ENCODE measurements around the gene ZNF783. TPM values are rescaled to one million over a fixed set of nuclear protein-coding genes. Genes with fewer than 3 reads are reported as not detected.

Gene ZNF783
- total and polyA plus RNA-seq, 2 donors (not counting 1 experiment from before 2014, with no cell fraction given) = 38.1 to 43.8 TPM

DNA sequence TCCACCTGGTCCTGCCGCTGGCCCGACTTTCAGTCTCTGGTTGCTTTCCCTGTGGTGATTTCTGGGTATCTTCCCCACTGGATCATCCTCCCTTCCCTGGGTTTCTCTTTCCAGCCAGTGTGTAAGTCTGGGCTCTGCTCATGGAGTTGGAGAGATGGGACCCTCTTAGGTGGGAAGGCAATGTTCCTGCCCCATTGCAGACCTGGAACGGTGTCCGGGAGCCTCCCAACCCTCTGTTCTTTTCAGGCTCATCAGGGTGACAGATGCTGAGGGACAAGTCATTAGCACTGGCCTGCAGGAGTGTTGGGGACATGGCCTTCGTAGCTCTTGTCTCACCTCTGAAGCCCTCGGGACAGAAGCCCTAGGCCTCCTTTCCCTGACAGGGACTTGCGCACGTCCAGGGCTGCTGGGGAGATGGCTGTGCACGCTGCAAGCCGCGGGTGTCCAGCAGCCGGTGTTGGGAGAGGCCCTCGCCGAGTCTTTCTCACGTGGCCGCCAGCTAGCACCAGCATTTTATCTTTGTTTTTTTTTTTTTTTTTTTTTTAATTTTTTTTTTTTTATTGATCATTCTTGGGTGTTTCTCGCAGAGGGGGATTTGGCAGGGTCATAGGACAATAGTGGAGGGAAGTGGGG lies 17.2 kb downstream of the ZNF783 start:
- peaks cover 11% of the 10 kb centered on the region for H4K20me1 ChIP-seq (ENCODE audit: control insufficient read depth, insufficient read depth, low read length, poor library complexity, severe bottlenecking)
- H3K79me2 ChIP-seq (ENCODE audit: control insufficient read depth, insufficient read depth, low read length) = peaks cover 10% of the 10 kb centered on the region
- no peaks in the 10 kb centered on the region for H3K9me3 Mint-ChIP-seq (ENCODE audit: insufficient read depth)
- 92% methylated on average over 10 of the region's 17 CpGs for WGBS (ENCODE audit: insufficient coverage)
- ChIA-PET CTCF (no interaction called here), POLR2A (no interaction called here)
- no peak overlapping the region for H3K4me3 Mint-ChIP-seq
- no peak overlapping the region for H2AFZ ChIP-seq (ENCODE audit: insufficient read depth, low read depth, low read length, poor library complexity, severe bottlenecking)
- H3K27ac ChIP-seq (ENCODE audit: low read length in 2 of 2) = no peak overlapping the region
- no peak overlapping the region for H3K27ac Mint-ChIP-seq
- H3K9ac ChIP-seq (ENCODE audit: low read length) = no peak overlapping the region
- intact Hi-C loops (cut with micrococcal nuclease) = no loop called here
- no peak overlapping the region for H3K4me2 ChIP-seq (replicated peaks; ENCODE audit: low read depth, low read length, poor library complexity, severe bottlenecking)
- H3K27me3 Mint-ChIP-seq = no peaks in the 10 kb centered on the region
- H3K4me3 ChIP-seq (ENCODE audit: control extremely low read depth in 1 of 5, extremely low read depth in 1 of 5, insufficient read depth in 1 of 5, low read depth in 2 of 5, low read length in 4 of 5) = no peak overlapping the region
- no peak for DNase-seq
- TF ChIP-seq EZH2 (IDR thresholded peaks at IDR 0.05; ENCODE audit: borderline replicate concordance, insufficient read depth, low read depth, low read length, poor library complexity, severe bottlenecking) (no peak), CTCF (IDR thresholded peaks at IDR 0.05) (no peak)
- peaks cover 3 to 48% of the 10 kb centered on the region in 2 experiments for H3K36me3 ChIP-seq (replicated peaks in 1 of 2; ENCODE audit: control extremely low read depth in 1 of 2, control insufficient read depth in 1 of 2, extremely low read depth in 1 of 2, insufficient read depth in 2 of 2, low read length in 1 of 2)
- peaks cover under 1 to 2% of the 10 kb centered on the region in 2 donors for H3K4me1 ChIP-seq (ENCODE audit: control insufficient read depth in 2 of 2, insufficient read depth in 2 of 2, low read length in 2 of 2)
- peaks cover 3% of the 10 kb centered on the region for H3K4me1 Mint-ChIP-seq
- no peak for ATAC-seq (ENCODE audit: low read depth)
- H3K9me3 ChIP-seq (ENCODE audit: control extremely low read depth in 1 of 3, control insufficient read depth in 2 of 3, insufficient read depth in 1 of 3, low read length in 2 of 3) = no peaks in the 10 kb centered on the region
- no peaks in the 10 kb centered on the region for H3K27me3 ChIP-seq (replicated peaks in 1 of 4; ENCODE audit: control extremely low read depth in 1 of 4, control insufficient read depth in 3 of 4, insufficient read depth in 4 of 4, low read length in 3 of 4)

DNA sequence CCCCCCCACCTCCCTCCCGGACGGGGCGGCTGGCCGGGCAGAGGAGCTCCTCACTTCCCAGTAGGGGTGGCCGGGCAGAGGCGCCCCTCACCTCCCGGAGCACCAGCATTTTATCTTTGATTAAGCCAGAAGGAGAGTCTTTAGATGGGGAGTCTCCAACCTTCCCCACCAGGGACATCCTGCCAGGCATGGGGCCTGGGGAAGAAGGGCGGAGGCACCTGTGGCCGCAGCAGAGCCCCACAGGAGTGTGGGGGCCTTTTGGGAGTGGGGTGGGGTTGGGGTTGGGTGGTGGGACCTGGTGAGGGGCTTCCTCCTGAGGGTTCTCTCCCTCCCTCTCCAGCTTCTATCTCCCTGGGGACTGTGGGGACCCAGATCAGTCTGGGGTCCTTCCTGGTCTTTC lies 18.2 kb downstream of the ZNF783 start:
- CTCF ChIA-PET = no interaction called here
- Mint-ChIP-seq H3K9me3 (ENCODE audit: insufficient read depth) (no peaks in the 10 kb centered on the region), H3K27me3 (no peaks in the 10 kb centered on the region), H3K4me1 (peaks cover 12% of the 10 kb centered on the region), H3K4me3 (no peak overlapping the region), H3K27ac (no peak overlapping the region)
- no peak for ATAC-seq (ENCODE audit: low read depth)
- Histone ChIP-seq H3K27ac (ENCODE audit: low read length in 2 of 2) (no peak overlapping the region), H4K20me1 (ENCODE audit: control insufficient read depth, insufficient read depth, low read length, poor library complexity, severe bottlenecking) (peaks cover 11% of the 10 kb centered on the region), H3K9me3 (ENCODE audit: control extremely low read depth in 1 of 3, control insufficient read depth in 2 of 3, insufficient read depth in 1 of 3, low read length in 2 of 3) (peaks cover 0 to 4% (median 0%) of the 10 kb centered on the region in 3 donors), H3K4me1 (ENCODE audit: control insufficient read depth in 2 of 2, insufficient read depth in 2 of 2, low read length in 2 of 2) (peaks cover 7 to 9% of the 10 kb centered on the region in 2 donors), H3K4me3 (ENCODE audit: control extremely low read depth in 1 of 5, extremely low read depth in 1 of 5, insufficient read depth in 1 of 5, low read depth in 2 of 5, low read length in 4 of 5) (no peak overlapping the region), H3K36me3 (replicated peaks in 1 of 2; ENCODE audit: control extremely low read depth in 1 of 2, control insufficient read depth in 1 of 2, extremely low read depth in 1 of 2, insufficient read depth in 2 of 2, low read length in 1 of 2) (peaks cover 1 to 45% of the 10 kb centered on the region in 2 experiments), H3K79me2 (ENCODE audit: control insufficient read depth, insufficient read depth, low read length) (peaks cover 10% of the 10 kb centered on the region), H3K4me2 (replicated peaks; ENCODE audit: low read depth, low read length, poor library complexity, severe bottlenecking) (no peak overlapping the region), H3K27me3 (replicated peaks in 1 of 4; ENCODE audit: control extremely low read depth in 1 of 4, control insufficient read depth in 3 of 4, insufficient read depth in 4 of 4, low read length in 3 of 4) (no peaks in the 10 kb centered on the region), H2AFZ (ENCODE audit: insufficient read depth, low read depth, low read length, poor library complexity, severe bottlenecking) (no peak overlapping the region), H3K9ac (ENCODE audit: low read length) (no peak overlapping the region)
- no CpG with 5 or more reads among the region's 9 CpGs for WGBS (ENCODE audit: insufficient coverage)
- intact Hi-C loops (cut with micrococcal nuclease) = no loop called here
- POLR2A ChIA-PET = no interaction called here
- TF ChIP-seq CTCF (IDR thresholded peaks at IDR 0.05) (no peak), EZH2 (IDR thresholded peaks at IDR 0.05; ENCODE audit: borderline replicate concordance, insufficient read depth, low read depth, low read length, poor library complexity, severe bottlenecking) (no peak)
- DNase-seq = no peak

Measured in B cell (primary cell).